HepG2 (cell line): ENCODE measurements around the gene CTSD. TPM values are rescaled to one million over a fixed set of nuclear protein-coding genes. Genes with fewer than 3 reads are reported as not detected.
"Not testable (repeated sequence)": the region's sequence is repeated elsewhere in the genome, so short reads cannot be mapped to it uniquely, and the experiment has no call there.

Experiments
- ATAC-seq: fragments of 200-7000 bp; cut with Tn5 transposase; 3 replicates; pipeline ENCODE4 v1.9.1; 2020; ENCODE audit warnings: mild to moderate bottlenecking, moderate library complexity
- BruUV-seq: library from RNA; stranded (reverse); fragments of 400-500 nt; replicated peaks from 2 replicates; lab custom pipeline; 2021; lab: Mats Ljungman, UMichigan
- CTCF ChIA-PET: fragments of 300-600 bp; formaldehyde crosslinking; extraction: SDS; loops from one replicate; lab custom pipeline; 2021; ENCODE audit warnings: low total read pairs, inconsistent platforms, low intra/inter-chr PET ratio; lab: Yijun Ruan, JAX
- POLR2A ChIA-PET: fragments of 350-600 bp; sonication (Branson Sonifier 250); formaldehyde crosslinking; loops from one replicate; lab custom pipeline; 2020; ENCODE audit warnings: antibody characterized with exemption, inconsistent platforms; lab: Yijun Ruan, JAX
- DNase-seq: peaks from one replicate; pipeline ENCODE4 v3.0.0-alpha.2; 2015; ENCODE audit warnings: low spot score
- FAIRE-seq: peaks from 3 replicates; lab custom pipeline; 2011; peaks lifted over from hg19 to GRCh38; lab: Jason Lieb, UNC
- H2AFZ ChIP-seq: one replicate; pipeline ENCODE4 v1.6.1; 2011; ENCODE audit warnings: low read length, inconsistent platforms
- H3K27ac ChIP-seq: fragments of 300-600 bp; 3 replicates; pipeline ENCODE4 v1.8.0; 2011; ENCODE audit warnings: mixed run types, mild to moderate bottlenecking, mixed read lengths, low read length, inconsistent platforms; ENCODE audit not compliant: insufficient read depth; ENCODE audit errors: extremely low read length
- H3K27me3 ChIP-seq, 2 experiments: fragments of 200-600 bp in 1 of 2; 2 replicates in 1 of 2; 3 replicates in 1 of 2; pipeline versions ENCODE4 v1.6.0 to v1.8.0; 2011; ENCODE audit warnings: low read length in 2 of 2, mild to moderate bottlenecking in 2 of 2, moderate library complexity in 2 of 2, inconsistent platforms in 1 of 2; ENCODE audit not compliant: insufficient read depth in 2 of 2, control insufficient read depth in 1 of 2
- H3K36me3 ChIP-seq, 2 experiments: fragments of 200-600 bp in 1 of 2; replicated peaks in 1 of 2; 2 replicates in 1 of 2; 3 replicates in 1 of 2; pipeline versions ENCODE4 v1.5.1 to v1.8.0; 2011; ENCODE audit warnings: low read length in 2 of 2, inconsistent platforms in 1 of 2; ENCODE audit not compliant: insufficient read depth in 2 of 2, control insufficient read depth in 1 of 2
- H3K4me1 ChIP-seq: 2 replicates; pipeline ENCODE4 v1.5.1; 2012; ENCODE audit warnings: low read length, inconsistent platforms; ENCODE audit not compliant: insufficient read depth
- H3K4me2 ChIP-seq: 2 replicates; pipeline ENCODE4 v1.6.0; 2011; ENCODE audit warnings: low read depth, low read length, inconsistent platforms
- H3K4me3 ChIP-seq, 3 experiments: fragments of 200-600 bp in 1 of 3; sonication (generic), shearing (Covaris generic) in 1 of 3; replicated peaks in 1 of 3; 2 replicates each; pipeline ENCODE4 v1.5.1; 2011 to 2016; ENCODE audit warnings: low read length in 3 of 3, inconsistent platforms in 2 of 3, low read depth in 2 of 3, mild to moderate bottlenecking in 2 of 3, control low read depth in 1 of 3, mixed read lengths in 1 of 3; ENCODE audit not compliant: insufficient read depth in 1 of 3
- H3K79me2 ChIP-seq: one replicate; pipeline ENCODE4 v1.6.1; 2011; ENCODE audit warnings: low read length, inconsistent platforms; ENCODE audit not compliant: insufficient read depth
- H3K9ac ChIP-seq: 2 replicates; pipeline ENCODE4 v1.6.0; 2011; ENCODE audit warnings: mild to moderate bottlenecking, low read depth, low read length, inconsistent platforms; ENCODE audit not compliant: insufficient read depth
- H3K9me3 ChIP-seq: 2 replicates; pipeline ENCODE4 v1.5.1; 2012; ENCODE audit warnings: mild to moderate bottlenecking, low read length
- H4K20me1 ChIP-seq: 2 replicates; pipeline ENCODE4 v1.6.0; 2011; ENCODE audit warnings: inconsistent platforms, mild to moderate bottlenecking, low read length, moderate library complexity; ENCODE audit not compliant: insufficient read depth
- AGO2 ChIP-seq: fragments of 200-400 bp; formaldehyde crosslinking; optimal IDR thresholded peaks from 2 replicates; pipeline ENCODE3; 2017; ENCODE audit warnings: mild to moderate bottlenecking, low read depth, low read length, moderate library complexity
- DZIP1 ChIP-seq: sonication (generic); formaldehyde crosslinking; IDR thresholded peaks from 2 replicates; pipeline ENCODE4 v1.5.0; 2020; ENCODE audit warnings: mild to moderate bottlenecking, missing genetic modification reagents
- ESRRA ChIP-seq: sonication (generic); formaldehyde crosslinking; IDR thresholded peaks from 2 replicates; pipeline ENCODE4 v1.5.1; 2020; ENCODE audit warnings: mild to moderate bottlenecking, low read depth, missing genetic modification reagents
- MXD4 ChIP-seq: IDR thresholded peaks from 2 replicates; pipeline ENCODE4 v1.6.1; 2016; ENCODE audit warnings: mild to moderate bottlenecking, missing biosample characterization, missing genetic modification reagents
- MXI1 ChIP-seq: IDR thresholded peaks from 3 replicates; pipeline ENCODE4 v1.6.1; 2012; ENCODE audit warnings: low read depth, low read length, inconsistent platforms, borderline replicate concordance
- RAD51 ChIP-seq: fragments of 450-650 bp; IDR thresholded peaks from 2 replicates; pipeline ENCODE4 v1.6.1; 2016; ENCODE audit warnings: borderline replicate concordance
- REL ChIP-seq: sonication (generic); formaldehyde crosslinking; conservative IDR thresholded peaks from 2 replicates; pipeline ENCODE4 v1.8.0; 2022; ENCODE audit warnings: mild to moderate bottlenecking, missing genetic modification reagents, moderate library complexity
- ZFY ChIP-seq: sonication (generic); formaldehyde crosslinking; IDR thresholded peaks from 2 replicates; pipeline ENCODE4 v1.4.0; 2020; ENCODE audit warnings: missing genetic modification reagents
- ZNF17 ChIP-seq: sonication (generic); formaldehyde crosslinking; IDR thresholded peaks from 2 replicates; pipeline ENCODE4 v1.5.0; 2020; ENCODE audit warnings: mild to moderate bottlenecking, missing genetic modification reagents
- ZNF354B ChIP-seq: sonication (generic); formaldehyde crosslinking; IDR thresholded peaks from 2 replicates; pipeline ENCODE4 v1.8.0; 2022; ENCODE audit warnings: mild to moderate bottlenecking, missing genetic modification reagents
- ZNF768 ChIP-seq: sonication (generic); formaldehyde crosslinking; IDR thresholded peaks from 2 replicates; pipeline ENCODE4 v1.4.0; 2020; ENCODE audit warnings: missing genetic modification reagents
- WGBS: methylation state at CpG from one replicate; pipeline ENCODE4 v1.1.6; 2017; ENCODE audit warnings: low lambda C conversion rate; 5-methylcytosine and 5-hydroxymethylcytosine counted together
- in situ Hi-C: cut with HindIII; loops from 2 replicates; pipeline ENCODE4 v1.10.0; 2017; ENCODE audit warnings: low pct_unique_long_range_greater_than_20kb; ENCODE audit not compliant: extremely low pct_ligation_motif_present
- intact Hi-C: fragments of 100-400 bp; cut with micrococcal nuclease; formaldehyde crosslinking; loops from one replicate; pipeline ENCODE4 v1.10.0; 2022; ENCODE audit not compliant: unreplicated experiment
- polyA plus RNA-seq, 8 experiments: library from polyadenylated mRNA; depleted of rRNA in 3 of 8; stranded (reverse) in 7 of 8; unstranded in 1 of 8; fragments of >200 nt; fragmentation: Illumina TruSeq in 4 of 8; extraction: Trizol in 4 of 8; gene quantifications; 2 replicates each; pipeline versions ENCODE4 v1.2.1 to v1.2.3, GENCODE V29; 2011 to 2016; ENCODE audit warnings: low read depth in 4 of 8, missing spikeins in 1 of 8, mixed read lengths in 1 of 8; ENCODE audit not compliant: insufficient read depth in 1 of 8
- total RNA-seq, 5 experiments: library from RNA; depleted of rRNA; stranded (reverse); fragments of >200 nt; fragmentation: Illumina TruSeq; extraction: Trizol; gene quantifications; 2 replicates each; pipeline ENCODE4 v1.2.3, GENCODE V29; 2016; ENCODE audit warnings: low read depth in 1 of 5

The CTSD gene
- total and polyA plus RNA-seq, 2 of the 13 experiments (the other 11 are each of a cell fraction or from before 2014, with no cell fraction given), result 143 to 230 TPM

GRCh38 chr11:1763796-1764661, at the start of gene CTSD (continued):
- peak; percentile 82 for TF ChIP-seq MXD4 (CRISPR knock-in tag)
- peak; percentile 41; the same call in 1 of the 2 replicates for TF ChIP-seq ZNF768 (CRISPR knock-in tag)
- TF ChIP-seq ESRRA (CRISPR knock-in tag), result peak; percentile 26; the same call in 1 of the 2 replicates
- TF ChIP-seq AGO2, result peak; percentile 30
- TF ChIP-seq RAD51, result peak; percentile 83
- TF ChIP-seq ZFY, result peak; percentile 72
- no peak for TF ChIP-seq ZNF17 (CRISPR knock-in tag)
- TF ChIP-seq REL (CRISPR knock-in tag), result 0 out of 2 replicates have a peak, but pooled peaks have one; percentile 42
- peak; percentile 66; the same call in 1 of the 3 replicates for TF ChIP-seq MXI1
- peak; percentile 56; the same call in 1 of the 2 replicates for TF ChIP-seq DZIP1
- no peak for TF ChIP-seq ZNF354B (CRISPR knock-in tag)

GRCh38 chr11:1813356-1813755, 49.6 kb upstream of the CTSD start:
- intact Hi-C loops, POLR2A ChIA-PET, CTCF ChIA-PET, H4K20me1 ChIP-seq, H3K9me3 ChIP-seq, in situ Hi-C loops, H3K4me3 ChIP-seq, DNase-seq, H2AFZ ChIP-seq, H3K4me2 ChIP-seq, H3K79me2 ChIP-seq, ATAC-seq, BruUV-seq, H3K4me1 ChIP-seq, H3K27ac ChIP-seq, H3K36me3 ChIP-seq, FAIRE-seq, H3K9ac ChIP-seq: not testable (repeated sequence)
- 57% methylated on average over 8 of the region's 9 CpGs for WGBS
- H3K27me3 ChIP-seq, result peaks cover 3 to 55% of the 10 kb centered on the region in 2 experiments; a peak in 3 of 5 replicates
